Spleen (tissue), 7 donors: ENCODE data around the gene PLAC1.

Experiments used
- CTCF ChIP-seq, 11 experiments: fragments of 200-600 bp in 7 of 11; fragments of 450-650 bp in 4 of 11; sonication (generic) in 4 of 11; IDR thresholded peaks in 8 of 11; conservative IDR thresholded peaks in 3 of 11; 1 replicate in 7 of 11; 2 replicates in 4 of 11; pipeline versions ENCODE4 v1.4.0 to v1.8.0; 2016 to 2021; ENCODE audit warnings: antibody characterized with exemption in 11 of 11, inconsistent platforms in 4 of 11, mild to moderate bottlenecking in 1 of 11
- POLR2A ChIP-seq, 3 donors: fragments of 450-650 bp; IDR thresholded peaks; one replicate each; pipeline ENCODE4 v1.5.1; 2017; ENCODE audit warnings: antibody characterized with exemption in 3 of 3, mild to moderate bottlenecking in 1 of 3
- donor health status: DM: no; HTN: no; CAD: no; lungs with moderate emphysema.
- donor health status: DM: no; HTN: no; CAD: no.
- donor health status: DM: no; HTN: no; CAD: no.

GRCh38 chrX:134645936-134646543 is 12.2 kb downstream of the PLAC1 start:
- TF ChIP-seq POLR2A (IDR thresholded peaks at IDR 0.05) (no peak), CTCF (IDR thresholded peaks at IDR 0.05 in 8 of 11, conservative IDR thresholded peaks at IDR 0.05 in 3 of 11) (no peak)
